PC-9 (cell line): ENCODE results near the gene ADAMTS10. TPM values are rescaled to one million over a fixed set of nuclear protein-coding genes. Genes with fewer than 3 reads are reported as not detected.
"Not testable (repeated sequence)": the region's sequence is repeated elsewhere in the genome, so short reads cannot be mapped to it uniquely, and the experiment has no call there.

ENCODE experiments used
- BruUV-seq: library from RNA; stranded (reverse); fragments of 400-500 nt; replicated peaks from 2 replicates; lab custom pipeline; 2021; lab: Mats Ljungman, UMichigan
- CTCF ChIA-PET: fragments of 300-600 bp; sonication (Branson Sonifier 250); formaldehyde crosslinking; loops from one replicate; lab custom pipeline; 2022; ENCODE audit warnings: antibody characterized with exemption; lab: Charles Lee
- POLR2A ChIA-PET: fragments of 300-600 bp; sonication (Branson Sonifier 250); formaldehyde crosslinking; loops from one replicate; lab custom pipeline; 2022; ENCODE audit warnings: antibody characterized with exemption; ENCODE audit not compliant: unreplicated experiment; lab: Charles Lee
- DNase-seq, 2 experiments: peaks; one replicate each; pipeline versions ENCODE4 v3.0.0 to v3.0.0-alpha.2; 2015 to 2022; ENCODE audit warnings: mixed read lengths in 1 of 2
- H2AFZ ChIP-seq: fragments of 200-600 bp; sonication (generic); 2 replicates; pipeline ENCODE4 v1.8.1; 2017; ENCODE audit warnings: antibody characterized with exemption
- H3F3A ChIP-seq: fragments of 200-600 bp; sonication (generic); 2 replicates; pipeline ENCODE4 v1.8.1; 2017; ENCODE audit warnings: antibody characterized with exemption, mild to moderate bottlenecking, low read depth; ENCODE audit not compliant: insufficient read depth
- H3K27ac ChIP-seq: fragments of 200-600 bp; sonication (generic); 2 replicates; pipeline ENCODE4 v1.6.1; 2016; ENCODE audit warnings: mixed run types
- H3K27me3 ChIP-seq: fragments of 200-600 bp; sonication (generic); 2 replicates; pipeline ENCODE4 v1.6.1; 2016; ENCODE audit warnings: low read depth, mixed run types; ENCODE audit not compliant: insufficient read depth
- H3K36me3 ChIP-seq: fragments of 200-600 bp; sonication (generic); 2 replicates; pipeline ENCODE4 v1.6.1; 2016; ENCODE audit warnings: low read depth, mixed run types
- H3K4me1 ChIP-seq: fragments of 200-600 bp; sonication (generic); replicated peaks from 2 replicates; pipeline ENCODE4 v1.6.1; 2016; ENCODE audit warnings: mixed run types; ENCODE audit not compliant: insufficient read depth
- H3K4me2 ChIP-seq: fragments of 200-600 bp; sonication (generic); 2 replicates; pipeline ENCODE4 v1.6.1; 2017; ENCODE audit warnings: mixed run types
- H3K4me3 ChIP-seq: fragments of 200-600 bp; sonication (generic); 2 replicates; pipeline ENCODE4 v1.6.1; 2016; ENCODE audit warnings: mixed run types
- H3K79me2 ChIP-seq: fragments of 200-600 bp; sonication (generic); 2 replicates; pipeline ENCODE4 v1.6.1; 2017; ENCODE audit warnings: low read depth, mixed run types
- H3K9me2 ChIP-seq: fragments of 200-600 bp; sonication (generic); 2 replicates; pipeline ENCODE4 v1.8.1; 2017; ENCODE audit warnings: mild to moderate bottlenecking; ENCODE audit not compliant: insufficient read depth
- H3K9me3 ChIP-seq: fragments of 200-600 bp; sonication (generic); 2 replicates; pipeline ENCODE4 v1.8.1; 2016; ENCODE audit warnings: low read depth; ENCODE audit not compliant: insufficient read depth
- H4K20me1 ChIP-seq: fragments of 200-600 bp; sonication (generic); 2 replicates; pipeline ENCODE4 v1.8.1; 2017; ENCODE audit not compliant: insufficient read depth
- EZH2 ChIP-seq: fragments of 200-600 bp; sonication (generic); IDR thresholded peaks from 2 replicates; pipeline ENCODE4 v1.8.0; 2017; ENCODE audit warnings: antibody characterized with exemption, low read depth
- intact Hi-C: fragments of 100-400 bp; cut with micrococcal nuclease; formaldehyde crosslinking; loops from one replicate; pipeline ENCODE4 v1.10.0; 2022; ENCODE audit not compliant: unreplicated experiment
- total RNA-seq: library from RNA; stranded (reverse); gene quantifications from 2 replicates; pipeline ENCODE4 v1.2.3, GENCODE V29; 2021
- TF ChIP-seq, protein P1 (sequence below): fragments of 200-600 bp; sonication (generic); conservative IDR thresholded peaks from 2 replicates; pipeline ENCODE4 v1.6.1; 2017; ENCODE audit warnings: mixed run types, antibody characterized with exemption, mild to moderate bottlenecking, moderate library complexity

Gene ADAMTS10
- total RNA-seq, 1 experiment from 2014 or later, result not detected

DNA sequence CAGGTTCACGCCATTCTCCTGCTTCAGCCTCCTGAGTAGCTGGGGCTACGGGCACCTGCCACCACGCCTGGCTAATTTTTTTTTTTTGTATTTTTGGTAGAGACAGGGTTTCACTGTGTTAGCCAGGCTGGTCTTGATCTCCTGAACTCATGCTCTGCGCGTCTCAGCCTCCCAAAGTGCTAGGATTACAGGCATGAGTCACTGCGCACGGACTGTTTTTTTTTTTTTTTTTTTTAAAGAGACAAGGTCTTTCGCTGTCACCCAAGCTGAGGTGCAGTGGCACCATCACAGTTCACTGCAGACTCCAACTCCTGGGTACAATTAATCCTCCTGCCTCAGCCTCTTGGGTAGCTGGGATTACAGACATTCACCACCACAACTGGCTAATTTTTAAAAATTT, 8.2 kb upstream of the ADAMTS10 start:
- Histone ChIP-seq H4K20me1 (no peaks in the 10 kb centered on the region), H3F3A (peaks cover 3% of the 10 kb centered on the region; the same call in 1 of the 2 replicates), H3K4me2 (no peak overlapping the region), H3K4me3 (no peak overlapping the region), H3K27ac (no peak overlapping the region), H3K4me1 (no peaks in the 10 kb centered on the region), H2AFZ (no peak overlapping the region), H3K36me3 (no peaks in the 10 kb centered on the region), H3K79me2 (no peaks in the 10 kb centered on the region), H3K9me3 (no peaks in the 10 kb centered on the region), H3K9me2 (no peaks in the 10 kb centered on the region), H3K27me3 (peaks cover 23% of the 10 kb centered on the region; the same call in 1 of the 2 replicates)
- CTCF ChIA-PET, result no interaction called here
- intact Hi-C loops, result no loop called here
- POLR2A ChIA-PET, result no interaction called here
- no peak for DNase-seq
- no TSS peak for BruUV-seq
- TF ChIP-seq, protein P1, sequence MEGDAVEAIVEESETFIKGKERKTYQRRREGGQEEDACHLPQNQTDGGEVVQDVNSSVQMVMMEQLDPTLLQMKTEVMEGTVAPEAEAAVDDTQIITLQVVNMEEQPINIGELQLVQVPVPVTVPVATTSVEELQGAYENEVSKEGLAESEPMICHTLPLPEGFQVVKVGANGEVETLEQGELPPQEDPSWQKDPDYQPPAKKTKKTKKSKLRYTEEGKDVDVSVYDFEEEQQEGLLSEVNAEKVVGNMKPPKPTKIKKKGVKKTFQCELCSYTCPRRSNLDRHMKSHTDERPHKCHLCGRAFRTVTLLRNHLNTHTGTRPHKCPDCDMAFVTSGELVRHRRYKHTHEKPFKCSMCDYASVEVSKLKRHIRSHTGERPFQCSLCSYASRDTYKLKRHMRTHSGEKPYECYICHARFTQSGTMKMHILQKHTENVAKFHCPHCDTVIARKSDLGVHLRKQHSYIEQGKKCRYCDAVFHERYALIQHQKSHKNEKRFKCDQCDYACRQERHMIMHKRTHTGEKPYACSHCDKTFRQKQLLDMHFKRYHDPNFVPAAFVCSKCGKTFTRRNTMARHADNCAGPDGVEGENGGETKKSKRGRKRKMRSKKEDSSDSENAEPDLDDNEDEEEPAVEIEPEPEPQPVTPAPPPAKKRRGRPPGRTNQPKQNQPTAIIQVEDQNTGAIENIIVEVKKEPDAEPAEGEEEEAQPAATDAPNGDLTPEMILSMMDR, result no peak
- no peak for TF ChIP-seq EZH2

DNA sequence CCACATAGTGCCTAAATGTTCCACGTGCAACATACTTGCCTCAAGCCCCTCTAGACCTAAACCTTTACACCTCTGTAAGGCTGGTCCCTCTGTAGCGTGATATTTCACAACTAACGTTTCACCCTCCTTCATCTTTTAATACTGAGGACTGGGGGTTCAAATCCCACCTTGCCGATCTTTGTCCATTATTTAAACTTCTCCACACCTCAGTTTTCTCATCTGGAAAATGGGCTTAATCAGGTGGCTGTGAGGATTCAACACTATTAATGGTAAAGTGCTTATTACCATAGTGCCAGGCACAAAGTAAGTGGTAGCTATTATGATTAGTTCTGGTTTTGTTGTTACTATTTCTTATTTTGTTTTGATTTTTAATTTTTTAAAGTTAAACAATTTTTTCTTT, 7.5 kb upstream of the ADAMTS10 start:
- no peaks in the 10 kb centered on the region for H4K20me1 ChIP-seq
- H3K9me3 ChIP-seq, result no peaks in the 10 kb centered on the region
- BruUV-seq, result no TSS peak
- H3K36me3 ChIP-seq, result no peaks in the 10 kb centered on the region
- peaks cover 23% of the 10 kb centered on the region; the same call in 1 of the 2 replicates for H3K27me3 ChIP-seq
- TF ChIP-seq EZH2, result no peak
- TF ChIP-seq, protein P1, result no peak
- intact Hi-C loops, result no loop called here
- peaks cover 3% of the 10 kb centered on the region; the same call in 1 of the 2 replicates for H3F3A ChIP-seq
- no peak for DNase-seq
- no peak overlapping the region for H3K4me3 ChIP-seq
- no peak overlapping the region for H2AFZ ChIP-seq
- ChIA-PET CTCF (no interaction called here), POLR2A (no interaction called here)
- no peak overlapping the region for H3K4me2 ChIP-seq
- no peaks in the 10 kb centered on the region for H3K79me2 ChIP-seq
- no peaks in the 10 kb centered on the region for H3K4me1 ChIP-seq
- H3K27ac ChIP-seq, result no peak overlapping the region
- H3K9me2 ChIP-seq, result no peaks in the 10 kb centered on the region

DNA sequence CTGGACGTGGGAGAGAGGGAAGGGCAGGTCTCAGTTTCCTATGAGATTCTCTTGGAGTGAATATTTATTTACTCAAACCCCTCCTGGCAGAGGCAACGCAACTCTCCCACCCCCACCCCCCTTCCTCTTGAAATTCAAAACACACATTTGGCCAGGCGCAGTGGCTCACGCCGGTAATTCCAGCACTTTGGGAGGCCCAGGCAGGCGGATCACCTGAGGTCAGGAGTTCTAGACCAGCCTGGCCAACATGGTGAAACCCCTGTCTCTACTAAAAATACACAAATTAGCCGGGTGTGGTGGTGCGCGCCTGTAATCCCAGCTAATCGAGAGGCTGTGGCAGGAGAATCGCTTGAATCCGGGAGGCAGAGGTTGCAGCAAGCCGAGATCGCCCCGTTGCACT, 6.8 kb upstream of the ADAMTS10 start:
- H3F3A ChIP-seq, intact Hi-C loops, H4K20me1 ChIP-seq, H3K4me2 ChIP-seq, H3K9me3 ChIP-seq, BruUV-seq, H3K27ac ChIP-seq, H3K79me2 ChIP-seq, CTCF ChIA-PET, H2AFZ ChIP-seq, DNase-seq, H3K36me3 ChIP-seq, H3K9me2 ChIP-seq, H3K4me1 ChIP-seq, H3K4me3 ChIP-seq, POLR2A ChIA-PET: not testable (repeated sequence)
- H3K27me3 ChIP-seq, result peaks cover 23% of the 10 kb centered on the region; the same call in 1 of the 2 replicates

DNA sequence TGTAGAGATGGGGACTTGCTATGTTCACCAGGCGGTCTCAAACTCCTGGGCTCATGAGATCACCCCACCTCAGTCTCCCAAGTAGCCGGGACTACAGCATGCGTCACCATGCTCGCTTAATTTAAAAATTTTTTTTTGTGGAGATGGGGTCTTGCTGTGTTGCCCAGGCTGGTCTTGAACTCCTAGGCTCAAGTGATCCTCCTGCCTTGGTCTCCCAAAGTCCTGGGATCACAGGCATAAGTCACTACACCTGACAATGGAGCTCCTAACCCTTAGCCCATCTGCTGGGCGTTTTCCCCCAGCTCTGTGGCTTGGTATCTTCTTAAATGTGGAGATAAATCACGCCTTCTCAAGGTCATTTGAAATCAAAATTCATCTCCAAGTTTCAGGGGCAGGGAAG, 6.3 kb upstream of the ADAMTS10 start:
- Histone ChIP-seq H3K4me2 (no peak overlapping the region), H4K20me1 (no peaks in the 10 kb centered on the region), H3K27me3 (peaks cover 23% of the 10 kb centered on the region; the same call in 1 of the 2 replicates), H3K27ac (no peak overlapping the region), H2AFZ (no peak overlapping the region), H3F3A (peaks cover 11% of the 10 kb centered on the region), H3K36me3 (no peaks in the 10 kb centered on the region), H3K4me3 (no peak overlapping the region), H3K9me3 (no peaks in the 10 kb centered on the region), H3K9me2 (no peaks in the 10 kb centered on the region), H3K4me1 (no peaks in the 10 kb centered on the region), H3K79me2 (no peaks in the 10 kb centered on the region)
- TF ChIP-seq, protein P1, result no peak
- no peak for TF ChIP-seq EZH2
- no peak for DNase-seq
- ChIA-PET POLR2A (no interaction called here), CTCF (interaction anchor here (0.6 kb wide), 1 partner anchor 176 kb away, joined by 16 read pairs; no protein-coding TSS in a partner anchor)
- BruUV-seq, result no TSS peak
- intact Hi-C loops, result no loop called here
